ENCODE measurements around the gene PKDCC. TPM values are rescaled to one million over a fixed set of nuclear protein-coding genes. Genes with fewer than 3 reads are reported as not detected.

Gene PKDCC
- not detected for polyA plus RNA-seq

GRCh38 chr2:42047488-42048298 lies at the start of gene PKDCC:
PKDCC (plus strand) TSS chr2:42048021; CDS start chr2:42048200, 179 bp downstream.
- Mint-ChIP-seq H3K4me3 (peak within 1 kb of the TSS; percentile 70 to 82 (median 74)), H3K27ac (no peak within 1 kb of the TSS), H3K4me1 (peaks cover 1 to 5% (median 2%) of the 10 kb centered on the region in 3 donors), H3K36me3 (no peaks in the 10 kb centered on the region), H3K27me3 (peaks cover 46% of the 10 kb centered on the region), H3K9me3 (no peaks in the 10 kb centered on the region)

GRCh38 chr2:41998186-41999127 lies 49.4 kb upstream of the PKDCC start:
- Mint-ChIP-seq H3K9me3 (peaks cover 0 to 5% (median 0%) of the 10 kb centered on the region in 3 donors), H3K27ac (no peak overlapping the region), H3K36me3 (no peaks in the 10 kb centered on the region), H3K4me1 (no peaks in the 10 kb centered on the region), H3K4me3 (no peak overlapping the region), H3K27me3 (peaks cover 5% of the 10 kb centered on the region)

- Mint-ChIP-seq H3K4me3 (no peak overlapping the region), H3K36me3 (no peaks in the 10 kb centered on the region), H3K4me1 (no peaks in the 10 kb centered on the region), H3K27me3 (peaks cover 5% of the 10 kb centered on the region), H3K27ac (no peak overlapping the region), H3K9me3 (peaks cover 3 to 5% (median 3%) of the 10 kb centered on the region in 3 donors)
Observed at GRCh38 chr2:41999128-41999480, 48.7 kb upstream of the PKDCC start.

GRCh38 chr2:41999592-42000281 lies 48.1 kb upstream of the PKDCC start:
- no peak overlapping the region for H3K27ac Mint-ChIP-seq
- H3K36me3 Mint-ChIP-seq = no peaks in the 10 kb centered on the region
- peaks cover 5% of the 10 kb centered on the region for H3K27me3 Mint-ChIP-seq
- H3K4me1 Mint-ChIP-seq = no peaks in the 10 kb centered on the region
- H3K9me3 Mint-ChIP-seq = peaks cover 2 to 7% (median 3%) of the 10 kb centered on the region in 3 donors
- H3K4me3 Mint-ChIP-seq = no peak overlapping the region

GRCh38 chr2:42001711-42002201 lies 46.1 kb upstream of the PKDCC start:
- no peak overlapping the region for H3K27ac Mint-ChIP-seq
- H3K4me1 Mint-ChIP-seq = no peaks in the 10 kb centered on the region
- H3K36me3 Mint-ChIP-seq = no peaks in the 10 kb centered on the region
- no peak overlapping the region for H3K4me3 Mint-ChIP-seq
- peaks cover 5% of the 10 kb centered on the region for H3K27me3 Mint-ChIP-seq
- H3K9me3 Mint-ChIP-seq = peaks cover 2 to 14% (median 5%) of the 10 kb centered on the region in 3 donors

- Mint-ChIP-seq H3K4me1 (peaks cover 2 to 5% (median 3%) of the 10 kb centered on the region in 3 donors), H3K27me3 (peaks cover 11% of the 10 kb centered on the region), H3K27ac (no peak overlapping the region), H3K36me3 (no peaks in the 10 kb centered on the region), H3K9me3 (peaks cover 0 to 14% (median 5%) of the 10 kb centered on the region in 3 donors), H3K4me3 (no peak overlapping the region)
Observed at GRCh38 chr2:42007551-42007950, 40.3 kb upstream of the PKDCC start.

GRCh38 chr2:42008241-42008921 lies 39.4 kb upstream of the PKDCC start:
- no peaks in the 10 kb centered on the region for H3K36me3 Mint-ChIP-seq
- H3K27me3 Mint-ChIP-seq = peaks cover 11% of the 10 kb centered on the region
- H3K27ac Mint-ChIP-seq = no peak overlapping the region
- peaks cover 0 to 14% (median 5%) of the 10 kb centered on the region in 3 donors for H3K9me3 Mint-ChIP-seq
- H3K4me1 Mint-ChIP-seq = peaks cover 2 to 5% (median 3%) of the 10 kb centered on the region in 3 donors
- H3K4me3 Mint-ChIP-seq = no peak overlapping the region

GRCh38 chr2:42009657-42010580 lies 37.9 kb upstream of the PKDCC start:
- H3K27ac Mint-ChIP-seq = no peak overlapping the region
- H3K9me3 Mint-ChIP-seq = peaks cover 0 to 6% (median 2%) of the 10 kb centered on the region in 3 donors
- peak overlapping the region in 3 of 4 donors; percentile 68 to 86 (median 77) for H3K4me3 Mint-ChIP-seq
- H3K36me3 Mint-ChIP-seq = no peaks in the 10 kb centered on the region
- peaks cover 11% of the 10 kb centered on the region for H3K27me3 Mint-ChIP-seq
- H3K4me1 Mint-ChIP-seq = peaks cover 2 to 5% (median 3%) of the 10 kb centered on the region in 3 donors

- Mint-ChIP-seq H3K4me1 (peaks cover 2 to 5% (median 3%) of the 10 kb centered on the region in 3 donors), H3K4me3 (peak overlapping the region in 1 of 4 donors; percentile 47), H3K27me3 (peaks cover 11% of the 10 kb centered on the region), H3K27ac (no peak overlapping the region), H3K36me3 (no peaks in the 10 kb centered on the region), H3K9me3 (no peaks in the 10 kb centered on the region)
Observed at GRCh38 chr2:42010743-42011298, 37.0 kb upstream of the PKDCC start.

- Mint-ChIP-seq H3K9me3 (peaks cover 0 to 2% (median 0%) of the 10 kb centered on the region in 3 donors), H3K27me3 (peaks cover 12% of the 10 kb centered on the region), H3K36me3 (no peaks in the 10 kb centered on the region), H3K27ac (peak overlapping the region in 1 of 3 donors; percentile 3), H3K4me1 (peaks cover 2 to 5% (median 3%) of the 10 kb centered on the region in 3 donors), H3K4me3 (no peak overlapping the region)
Observed at GRCh38 chr2:42012137-42012536, 35.7 kb upstream of the PKDCC start.

- H3K9me3 Mint-ChIP-seq = peaks cover 0 to 2% (median 0%) of the 10 kb centered on the region in 3 donors
- H3K36me3 Mint-ChIP-seq = peaks cover 1% of the 10 kb centered on the region
Observed at GRCh38 chr2:42012651-42013050, 35.2 kb upstream of the PKDCC start.

GRCh38 chr2:42013409-42013808 lies 34.4 kb upstream of the PKDCC start:
- peaks cover 1% of the 10 kb centered on the region for H3K36me3 Mint-ChIP-seq
- peaks cover 0 to 2% (median 0%) of the 10 kb centered on the region in 3 donors for H3K9me3 Mint-ChIP-seq
- peaks cover 2 to 5% (median 3%) of the 10 kb centered on the region in 3 donors for H3K4me1 Mint-ChIP-seq
- H3K4me3 Mint-ChIP-seq = no peak overlapping the region
- H3K27ac Mint-ChIP-seq = no peak overlapping the region
- peaks cover 7% of the 10 kb centered on the region for H3K27me3 Mint-ChIP-seq

More at GRCh38 chr2:42012651-42013050, 35.2 kb upstream of the PKDCC start:
- peaks cover 2 to 5% (median 3%) of the 10 kb centered on the region in 3 donors for H3K4me1 Mint-ChIP-seq
- peaks cover 9% of the 10 kb centered on the region for H3K27me3 Mint-ChIP-seq
- H3K4me3 Mint-ChIP-seq = no peak overlapping the region
- no peak overlapping the region for H3K27ac Mint-ChIP-seq

- Mint-ChIP-seq H3K4me1 (peaks cover 0 to 3% (median 1%) of the 10 kb centered on the region in 3 donors), H3K27ac (no peak overlapping the region), H3K9me3 (peaks cover 4 to 7% (median 4%) of the 10 kb centered on the region in 3 donors), H3K36me3 (peaks cover 1% of the 10 kb centered on the region), H3K27me3 (peaks cover 17% of the 10 kb centered on the region), H3K4me3 (no peak overlapping the region)
Observed at GRCh38 chr2:42021464-42021863, 26.4 kb upstream of the PKDCC start.

Data from IgD-negative memory B cell (primary cell).